T-helper 2 cell treated with Interferon-gamma antibody and Interleukin-4, amounts not matched to agents 100 ng/mL and 5 ng/mL, for 36 hours (primary cell): ENCODE measurements around the gene ADPRHL1. TPM values are rescaled to one million over a fixed set of nuclear protein-coding genes. Genes with fewer than 3 reads are reported as not detected.
"Not testable (repeated sequence)": the region's sequence is repeated elsewhere in the genome, so short reads cannot be mapped to it uniquely, and the experiment has no call there.

Experiments
- intact Hi-C: fragments of 100-400 bp; cut with micrococcal nuclease; formaldehyde crosslinking; loops from one replicate; pipeline ENCODE4 v1.15.1; 2023
- total RNA-seq: library from RNA; stranded (reverse); gene quantifications from 2 replicates; pipeline ENCODE4 v1.2.3, GENCODE V29; 2022

Gene ADPRHL1
- total RNA-seq, 1 donor from 2014 or later, result 0.98 TPM

DNA sequence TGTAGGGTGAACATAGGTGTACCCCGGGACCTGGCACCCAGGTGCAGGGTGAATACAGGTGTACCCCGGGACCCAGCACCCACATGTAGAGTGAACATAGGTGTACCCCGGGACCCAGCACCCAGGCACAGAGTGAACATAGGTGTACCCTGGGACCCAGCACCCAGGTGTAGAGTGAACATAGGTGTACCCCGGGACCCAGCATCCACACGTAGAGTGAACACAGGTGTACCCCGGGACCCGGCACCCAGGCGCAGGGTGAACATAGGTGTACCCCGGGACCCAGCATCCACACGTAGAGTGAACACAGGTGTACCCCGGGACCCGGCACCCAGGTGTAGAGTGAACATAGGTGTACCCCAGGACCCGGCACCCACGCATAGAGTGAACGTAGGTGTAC is 17.4 kb downstream of the ADPRHL1 start:
- intact Hi-C loops, result not testable (repeated sequence)

GRCh38 chr13:113433391-113433916 is 19.8 kb downstream of the ADPRHL1 start:
- intact Hi-C loops, result no loop called here

DNA sequence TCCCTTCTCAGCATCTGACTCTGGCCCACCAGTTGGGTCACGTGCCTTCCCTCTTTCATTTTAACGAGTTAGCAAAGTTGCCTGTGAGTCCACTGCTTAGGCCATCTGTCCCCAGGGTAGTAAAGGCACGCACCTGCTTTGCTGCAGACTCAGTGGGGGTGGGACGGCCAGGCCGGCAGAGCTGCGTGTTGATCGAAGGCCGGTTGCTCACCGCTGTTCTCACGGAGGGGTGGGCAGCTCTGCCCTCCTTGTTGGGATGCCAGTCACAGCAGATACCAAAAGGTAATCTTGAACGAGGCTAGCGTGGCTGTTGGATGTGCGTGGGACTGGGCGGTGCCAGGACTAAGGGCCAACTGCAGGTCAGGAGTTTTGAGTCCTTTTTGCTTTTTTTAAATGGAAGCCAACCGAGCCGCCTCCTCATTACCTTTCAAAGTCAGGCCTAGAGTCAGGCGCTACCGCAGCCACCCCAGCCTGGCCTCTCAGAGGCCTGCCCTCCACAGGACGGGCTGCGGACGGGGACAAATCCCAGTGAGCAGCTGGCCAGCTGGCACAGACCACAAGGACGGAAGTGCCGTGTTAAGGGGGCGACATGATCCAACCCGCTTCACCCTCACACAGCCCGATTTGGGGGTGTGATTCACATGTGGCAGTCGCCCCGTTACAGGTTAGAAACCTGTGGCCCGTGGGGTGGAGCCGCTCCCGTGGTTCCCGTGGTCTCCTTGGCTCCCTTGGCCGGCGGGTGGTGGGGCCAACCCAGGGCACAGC is 20.6 kb downstream of the ADPRHL1 start:
- intact Hi-C loops, result no loop called here

GRCh38 chr13:113431171-113431570 is 22.1 kb downstream of the ADPRHL1 start:
- intact Hi-C loops, result no loop called here

DNA sequence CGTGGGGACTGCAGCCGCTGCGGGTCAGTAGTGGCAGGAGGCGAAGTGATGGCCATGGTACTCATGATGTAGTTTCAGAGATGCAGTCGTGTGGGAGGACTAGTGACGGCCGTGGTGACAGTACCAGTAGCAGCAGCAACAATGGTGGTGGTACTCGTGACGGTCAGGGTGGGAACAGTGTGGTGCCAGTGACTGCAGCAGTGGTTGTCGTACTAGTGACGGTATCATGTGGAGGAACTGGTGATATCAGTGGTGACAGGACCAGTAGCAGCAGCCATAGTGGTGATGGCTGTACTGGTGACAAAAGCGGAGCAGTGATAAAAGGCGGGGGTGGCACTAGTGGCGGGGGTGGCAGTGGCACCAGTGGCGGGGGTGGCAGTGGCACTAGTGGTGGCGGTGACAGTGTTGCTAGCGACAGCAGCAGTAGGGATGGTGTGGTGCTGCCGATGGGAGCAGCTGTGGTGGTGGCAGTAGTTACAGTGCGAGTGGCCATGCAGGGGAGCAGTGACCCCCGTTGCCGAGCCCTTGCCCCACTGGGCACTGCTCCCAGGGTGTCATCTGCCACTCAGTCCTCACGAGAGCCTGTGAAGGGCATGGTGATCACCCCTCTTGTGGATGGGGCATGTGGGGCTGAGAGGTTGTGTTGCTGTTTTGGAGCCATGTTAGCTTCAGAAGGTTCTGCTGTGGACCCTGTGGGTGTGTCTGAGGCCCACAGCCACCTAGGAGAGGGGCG is 22.7 kb downstream of the ADPRHL1 start:
- intact Hi-C loops, result no loop called here

DNA sequence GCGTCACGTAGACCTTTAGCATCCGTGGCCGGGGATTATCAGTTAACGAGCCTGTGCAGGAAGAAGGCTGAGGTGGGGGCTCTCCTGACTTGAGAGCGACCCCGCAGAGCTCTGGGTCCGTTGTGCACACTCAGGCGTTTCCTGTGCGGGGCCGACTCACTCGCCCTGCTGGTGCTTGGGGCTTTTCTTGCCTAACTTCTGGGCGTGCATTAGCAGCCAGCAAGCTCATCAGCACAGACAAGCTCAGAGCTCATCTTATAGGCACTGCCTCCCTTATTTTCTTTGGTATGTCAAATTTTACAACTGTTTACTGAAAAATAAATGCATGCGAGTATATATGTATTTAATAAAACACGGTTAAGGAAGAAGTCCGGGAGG is 23.7 kb downstream of the ADPRHL1 start:
- intact Hi-C loops, result no loop called here

DNA sequence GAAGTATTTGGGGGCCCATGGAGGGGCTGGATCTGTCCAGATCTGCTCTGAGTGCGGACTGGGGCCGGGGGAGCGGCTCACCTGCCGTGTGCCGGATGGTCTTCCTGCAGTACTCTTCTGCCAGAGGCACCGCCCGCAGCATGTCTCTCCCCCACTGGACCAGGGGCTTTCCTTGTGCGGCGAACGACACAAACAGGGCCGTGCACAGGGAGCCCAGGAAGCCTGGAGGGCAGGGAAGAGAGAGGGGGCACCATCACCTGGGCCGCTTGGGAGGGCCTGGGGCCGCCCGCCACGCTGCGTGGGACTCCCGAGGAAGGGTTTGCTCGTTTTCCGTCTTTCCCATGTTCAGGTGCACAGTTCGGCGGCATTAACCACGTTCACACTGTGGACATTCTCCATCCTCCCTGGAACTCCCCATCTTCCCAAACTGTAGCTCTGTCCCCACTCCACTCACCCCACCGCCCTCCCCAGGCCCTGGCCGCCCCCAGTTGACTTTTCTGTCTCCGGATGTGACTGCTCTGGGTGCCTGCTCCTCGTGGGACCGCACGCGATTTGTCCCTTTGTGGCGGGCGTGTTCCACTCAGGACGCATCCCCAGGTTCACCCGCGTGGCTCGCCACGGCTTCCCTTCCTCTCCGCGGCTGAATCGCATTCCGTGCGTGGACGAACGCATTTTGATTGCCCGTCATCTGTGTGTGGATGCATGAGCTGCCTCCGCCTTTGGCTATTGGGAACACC is 24.2 kb downstream of the ADPRHL1 start:
- intact Hi-C loops, result no loop called here

DNA sequence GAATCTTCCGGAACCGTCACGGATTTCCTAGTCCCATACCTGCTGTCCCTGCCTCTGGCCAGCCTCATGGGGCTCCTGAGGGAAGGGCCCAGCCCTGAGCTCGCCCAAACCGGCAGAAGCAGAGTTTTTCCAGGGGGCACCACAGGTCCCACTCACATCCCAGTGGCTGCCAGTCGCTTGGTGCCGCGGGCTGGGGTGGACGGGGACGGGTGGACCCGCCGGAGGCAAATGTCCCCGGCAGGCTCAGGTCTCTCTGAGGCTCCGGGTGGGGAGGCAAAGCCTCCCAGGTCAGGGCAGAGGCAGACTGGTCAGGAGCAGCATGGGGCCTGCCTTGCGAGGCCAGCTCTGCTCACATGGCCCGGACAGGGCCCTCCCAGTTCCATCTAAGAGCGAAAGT is 24.8 kb downstream of the ADPRHL1 start:
- intact Hi-C loops, result no loop called here

DNA sequence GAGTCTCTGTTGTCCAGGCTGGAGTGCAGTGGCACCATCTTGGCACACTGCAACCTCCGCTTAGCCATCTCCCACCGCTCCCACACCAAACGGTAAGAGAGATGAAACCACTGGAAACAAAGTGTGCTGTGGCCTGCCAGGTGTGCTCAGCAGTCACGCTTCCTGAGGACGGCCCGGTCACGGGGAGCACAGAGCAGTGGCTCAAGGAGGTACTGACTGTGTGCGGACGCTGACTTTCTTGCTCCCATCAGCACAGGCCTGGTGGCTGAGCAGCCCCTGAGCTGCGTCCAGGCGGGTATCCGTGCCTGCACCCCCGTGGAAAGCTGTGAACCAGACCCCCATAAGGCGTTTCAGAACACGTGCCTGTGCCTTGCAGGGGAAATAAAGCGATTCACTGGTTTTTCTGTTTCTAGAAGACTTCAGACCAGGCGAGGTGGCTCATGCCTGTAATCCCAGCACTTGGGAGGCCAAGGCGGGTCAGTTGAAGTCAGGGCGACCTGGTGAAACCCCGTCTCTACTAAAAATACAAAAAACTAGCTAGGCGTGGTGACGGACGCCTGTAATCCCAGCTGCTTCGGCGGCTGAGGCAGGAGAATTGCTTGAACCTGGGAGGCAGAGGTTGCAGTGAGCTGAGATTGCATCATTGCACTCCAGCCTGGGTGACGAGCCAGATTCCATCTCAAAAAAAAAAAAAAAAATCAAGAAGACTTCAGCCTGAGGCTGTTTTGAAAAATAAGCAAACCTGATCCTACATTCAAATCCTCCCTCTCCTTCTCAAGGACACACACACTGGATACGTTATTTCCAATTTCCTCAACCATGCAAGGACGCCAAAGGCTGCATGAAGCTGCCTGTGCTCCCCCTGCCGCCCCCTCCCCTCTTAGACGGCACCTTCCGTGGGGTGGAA is 25.5 kb downstream of the ADPRHL1 start:
- intact Hi-C loops, result no loop called here

GRCh38 chr13:113426591-113426986 is 26.7 kb downstream of the ADPRHL1 start:
- intact Hi-C loops, result no loop called here

- intact Hi-C loops, result no loop called here
These were observed 27.2 kb downstream of the ADPRHL1 start for GRCh38 chr13:113425941-113426590.

- intact Hi-C loops, result no loop called here
These were observed 29.6 kb downstream of the ADPRHL1 start for GRCh38 chr13:113423520-113424163.

- intact Hi-C loops, result no loop called here
These were observed 30.3 kb downstream of the ADPRHL1 start for GRCh38 chr13:113422807-113423519.

GRCh38 chr13:113421673-113422270 is 31.5 kb downstream of the ADPRHL1 start:
- intact Hi-C loops, result no loop called here

DNA sequence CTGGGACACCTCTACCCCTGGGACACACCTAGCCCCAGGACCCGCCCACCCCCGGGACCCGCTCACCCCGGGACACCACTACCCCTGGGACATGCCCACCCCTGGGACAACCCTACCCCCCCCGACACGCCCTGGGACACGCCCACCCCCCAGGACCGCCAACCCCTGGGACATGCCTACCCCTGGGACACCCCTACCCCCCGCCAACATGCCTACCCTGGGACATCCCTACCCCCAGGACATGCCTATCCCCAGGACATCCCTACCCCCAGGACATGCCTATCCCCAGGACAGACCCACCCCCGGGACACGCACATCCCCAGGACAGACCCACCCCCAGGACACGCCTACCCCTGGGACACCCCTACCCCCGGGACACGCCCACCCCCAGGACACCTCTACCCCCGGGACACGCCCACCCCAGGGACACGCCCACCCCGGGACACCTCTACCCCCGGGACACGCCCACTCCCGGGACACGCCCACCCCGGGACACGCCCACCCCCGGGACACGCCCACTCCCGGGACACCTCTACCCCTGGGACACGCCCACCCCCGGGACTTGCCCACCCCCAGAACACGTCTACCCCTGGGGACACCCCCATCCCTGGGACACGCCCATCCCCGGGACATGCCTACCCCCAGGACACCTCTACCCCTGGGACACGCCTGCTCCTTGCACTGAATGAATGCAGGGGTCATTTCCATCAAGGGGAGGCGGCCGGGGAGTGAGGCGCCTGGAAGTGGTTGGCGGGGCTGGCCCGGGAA is 32.3 kb downstream of the ADPRHL1 start:
- intact Hi-C loops, result no loop called here

DNA sequence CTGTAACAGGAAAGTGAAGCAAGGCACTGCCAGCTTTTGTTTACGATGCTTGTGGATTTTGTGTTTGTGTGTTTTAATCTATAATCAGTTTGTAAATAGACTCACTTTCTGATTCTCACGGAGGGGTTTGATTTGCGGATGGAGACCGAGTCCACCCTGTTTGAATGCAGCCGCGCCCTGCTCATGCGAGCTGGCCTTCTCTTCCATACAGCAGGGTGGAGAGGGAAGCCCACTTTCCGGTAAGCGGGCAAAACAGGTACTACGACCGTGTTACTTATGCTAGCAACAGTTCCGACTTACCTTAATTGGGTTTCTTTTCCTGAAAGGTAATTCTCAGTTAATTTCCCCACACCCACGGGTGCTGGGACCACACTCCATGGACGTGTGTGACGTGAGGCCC is 33.1 kb downstream of the ADPRHL1 start:
- intact Hi-C loops, result no loop called here

DNA sequence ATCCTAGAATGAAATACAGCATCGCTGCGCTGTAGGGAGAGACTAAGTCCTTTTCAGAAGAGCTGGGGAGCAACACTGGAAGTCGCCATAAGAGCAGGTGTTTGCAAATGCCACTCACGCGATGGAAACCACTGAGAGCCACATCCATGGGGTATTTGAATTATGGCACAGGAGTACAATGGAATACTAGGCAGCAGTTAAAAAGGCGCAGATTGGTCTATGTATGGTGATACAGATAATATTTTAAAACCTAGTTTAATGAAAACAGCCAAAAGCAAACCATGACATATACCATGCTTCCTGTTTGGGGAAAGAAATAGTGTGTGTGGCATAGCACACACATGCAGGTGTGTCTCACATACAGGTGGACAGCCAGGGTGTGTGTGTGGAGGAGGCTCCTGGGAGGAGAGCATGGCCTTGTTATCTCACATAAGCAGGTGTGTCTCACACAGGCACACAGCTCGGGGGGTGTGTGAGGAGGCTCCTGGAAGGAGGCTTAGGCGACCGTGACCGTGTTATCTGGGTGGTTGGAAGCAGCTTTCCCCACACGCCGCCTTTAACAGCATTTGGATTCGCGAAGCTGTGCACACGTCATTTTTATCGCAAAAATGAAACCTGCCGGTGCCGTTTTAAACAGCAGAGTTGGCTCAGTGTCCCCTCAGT is 33.6 kb downstream of the ADPRHL1 start:
- intact Hi-C loops, result no loop called here

GRCh38 chr13:113418722-113419049 is 34.6 kb downstream of the ADPRHL1 start:
- intact Hi-C loops, result no loop called here
